HG03571 (cell line): ENCODE data around the gene G6PC1.
"Not testable (repeated sequence)": the region's sequence is repeated elsewhere in the genome, so short reads cannot be mapped to it uniquely, and the experiment has no call there.

ENCODE experiments used
- ATAC-seq: cut with Tn5 transposase; IDR thresholded peaks from one replicate; pipeline ENCODE4 v1.9.1; 2021; ENCODE audit not compliant: unreplicated experiment

The G6PC1 gene

GRCh38 chr17:42899981-42900380 is 618 bp upstream of the G6PC1 start:
- not testable (repeated sequence) for ATAC-seq

- ATAC-seq: no peak
Observed at GRCh38 chr17:42901535-42902229, 1.1 kb downstream of the G6PC1 start.

- ATAC-seq: no peak
Observed at GRCh38 chr17:42904110-42904469, 3.5 kb downstream of the G6PC1 start.

- no peak for ATAC-seq
Observed at GRCh38 chr17:42906772-42907446, 6.3 kb downstream of the G6PC1 start.

GRCh38 chr17:42908872-42909700 is 8.5 kb downstream of the G6PC1 start:
- no peak for ATAC-seq

GRCh38 chr17:42913522-42913921 is 12.9 kb downstream of the G6PC1 start:
- no peak for ATAC-seq

- ATAC-seq: no peak
Observed at GRCh38 chr17:42913981-42914617, 13.5 kb downstream of the G6PC1 start.

- ATAC-seq: not testable (repeated sequence)
Observed at GRCh38 chr17:42915288-42915687, 14.7 kb downstream of the G6PC1 start.

GRCh38 chr17:42916388-42917235 is 16.0 kb downstream of the G6PC1 start:
- not testable (repeated sequence) for ATAC-seq

- ATAC-seq: no peak
Observed at GRCh38 chr17:42917236-42917603, 16.6 kb downstream of the G6PC1 start.

GRCh38 chr17:42918902-42919521 is 18.4 kb downstream of the G6PC1 start:
- no peak for ATAC-seq

GRCh38 chr17:42919522-42920077 is 19.0 kb downstream of the G6PC1 start:
- not testable (repeated sequence) for ATAC-seq

- no peak for ATAC-seq
Observed at GRCh38 chr17:42920106-42920900, 19.7 kb downstream of the G6PC1 start.

GRCh38 chr17:42920922-42921321 is 20.3 kb downstream of the G6PC1 start:
- ATAC-seq: no peak

- no peak for ATAC-seq
Observed at GRCh38 chr17:42922294-42922693, 21.7 kb downstream of the G6PC1 start.

GRCh38 chr17:42923472-42923871 is 22.9 kb downstream of the G6PC1 start:
- ATAC-seq: not testable (repeated sequence)

GRCh38 chr17:42924891-42925290 is 24.3 kb downstream of the G6PC1 start:
- ATAC-seq: no peak

- ATAC-seq: no peak
Observed at GRCh38 chr17:42928714-42929496, 28.3 kb downstream of the G6PC1 start.
